AG09319 (cell line): ENCODE results near the gene TXNDC8.

ENCODE experiments used
- DNase-seq: peaks from one replicate; pipeline ENCODE4 v3.0.0-alpha.2; 2010; ENCODE audit warnings: low read depth; ENCODE audit errors: extremely low read depth
- TF ChIP-seq, protein P1 (sequence below): IDR thresholded peaks from 2 replicates; pipeline ENCODE4 v1.5.1; 2011; ENCODE audit warnings: low read depth, mild to moderate bottlenecking, inconsistent platforms, low read length, moderate library complexity

TXNDC8 gene

DNA sequence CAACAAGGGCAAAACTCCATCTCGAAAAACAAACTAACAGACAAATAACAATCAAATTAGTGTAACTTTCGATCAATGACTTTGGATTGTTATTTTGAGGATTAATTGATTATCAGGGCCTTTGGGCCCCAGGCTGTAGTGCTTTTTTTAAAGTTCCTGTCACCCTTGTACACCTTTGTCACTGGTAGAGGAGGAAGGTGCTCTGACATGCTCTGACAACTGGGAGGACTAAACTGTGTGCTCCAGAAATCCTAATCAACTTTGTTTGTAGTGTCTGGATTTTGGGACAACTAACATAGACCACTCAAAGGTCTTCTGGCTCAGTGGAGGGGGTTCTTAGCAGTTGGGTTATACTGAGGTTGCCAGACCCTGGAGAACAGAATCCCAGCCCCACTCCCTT lies 83.2 kb downstream of the TXNDC8 start:
- TF ChIP-seq, protein P1, sequence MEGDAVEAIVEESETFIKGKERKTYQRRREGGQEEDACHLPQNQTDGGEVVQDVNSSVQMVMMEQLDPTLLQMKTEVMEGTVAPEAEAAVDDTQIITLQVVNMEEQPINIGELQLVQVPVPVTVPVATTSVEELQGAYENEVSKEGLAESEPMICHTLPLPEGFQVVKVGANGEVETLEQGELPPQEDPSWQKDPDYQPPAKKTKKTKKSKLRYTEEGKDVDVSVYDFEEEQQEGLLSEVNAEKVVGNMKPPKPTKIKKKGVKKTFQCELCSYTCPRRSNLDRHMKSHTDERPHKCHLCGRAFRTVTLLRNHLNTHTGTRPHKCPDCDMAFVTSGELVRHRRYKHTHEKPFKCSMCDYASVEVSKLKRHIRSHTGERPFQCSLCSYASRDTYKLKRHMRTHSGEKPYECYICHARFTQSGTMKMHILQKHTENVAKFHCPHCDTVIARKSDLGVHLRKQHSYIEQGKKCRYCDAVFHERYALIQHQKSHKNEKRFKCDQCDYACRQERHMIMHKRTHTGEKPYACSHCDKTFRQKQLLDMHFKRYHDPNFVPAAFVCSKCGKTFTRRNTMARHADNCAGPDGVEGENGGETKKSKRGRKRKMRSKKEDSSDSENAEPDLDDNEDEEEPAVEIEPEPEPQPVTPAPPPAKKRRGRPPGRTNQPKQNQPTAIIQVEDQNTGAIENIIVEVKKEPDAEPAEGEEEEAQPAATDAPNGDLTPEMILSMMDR: no peak
- no peak for DNase-seq
